SHP77 (cell line): ENCODE data around the gene EFNB2.

ENCODE experiments used
- DNase-seq, 2 experiments: peaks; one replicate each; lab custom pipeline; 2025; lab: John Stamatoyannopoulos, UW

Gene EFNB2

DNA sequence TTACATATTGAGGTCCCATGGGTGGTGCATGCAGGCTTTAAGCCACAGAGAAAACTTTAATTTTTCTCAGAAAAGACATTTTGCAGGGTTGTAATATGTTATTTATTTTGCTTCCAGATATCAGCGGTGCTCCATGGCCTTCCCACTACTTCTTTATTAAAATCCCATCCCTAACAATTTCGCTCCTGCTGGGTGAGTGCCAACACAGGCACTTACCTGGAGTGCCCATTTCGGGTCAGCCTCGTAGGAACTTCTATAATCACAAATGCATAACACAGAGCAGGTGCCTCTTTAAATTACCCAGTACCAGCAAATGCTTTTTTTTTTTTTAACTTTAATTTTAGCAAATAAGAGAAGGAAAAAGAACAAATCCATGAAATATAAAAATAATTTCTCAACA is 86.4 kb downstream of the EFNB2 start:
- no peak for DNase-seq

DNA sequence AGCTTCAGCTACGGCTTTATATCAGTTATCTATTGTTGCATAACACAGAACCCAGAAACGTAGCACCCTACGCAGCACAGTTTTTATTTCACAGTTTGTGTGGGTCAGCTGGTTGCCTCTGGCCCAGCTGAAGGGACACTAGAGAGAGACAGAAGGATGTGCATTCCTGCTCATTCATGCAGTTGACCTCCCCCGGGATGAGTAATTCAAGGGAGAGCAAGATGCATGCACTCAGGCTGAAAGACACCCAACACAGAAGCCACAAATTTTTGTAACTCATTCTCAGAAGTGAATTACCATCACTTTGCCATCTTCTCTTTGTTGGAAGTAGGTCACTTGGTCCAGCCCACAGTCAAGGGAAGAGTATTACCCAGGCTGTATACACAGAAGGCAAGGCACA is 89.5 kb downstream of the EFNB2 start:
- DNase-seq = no peak

DNA sequence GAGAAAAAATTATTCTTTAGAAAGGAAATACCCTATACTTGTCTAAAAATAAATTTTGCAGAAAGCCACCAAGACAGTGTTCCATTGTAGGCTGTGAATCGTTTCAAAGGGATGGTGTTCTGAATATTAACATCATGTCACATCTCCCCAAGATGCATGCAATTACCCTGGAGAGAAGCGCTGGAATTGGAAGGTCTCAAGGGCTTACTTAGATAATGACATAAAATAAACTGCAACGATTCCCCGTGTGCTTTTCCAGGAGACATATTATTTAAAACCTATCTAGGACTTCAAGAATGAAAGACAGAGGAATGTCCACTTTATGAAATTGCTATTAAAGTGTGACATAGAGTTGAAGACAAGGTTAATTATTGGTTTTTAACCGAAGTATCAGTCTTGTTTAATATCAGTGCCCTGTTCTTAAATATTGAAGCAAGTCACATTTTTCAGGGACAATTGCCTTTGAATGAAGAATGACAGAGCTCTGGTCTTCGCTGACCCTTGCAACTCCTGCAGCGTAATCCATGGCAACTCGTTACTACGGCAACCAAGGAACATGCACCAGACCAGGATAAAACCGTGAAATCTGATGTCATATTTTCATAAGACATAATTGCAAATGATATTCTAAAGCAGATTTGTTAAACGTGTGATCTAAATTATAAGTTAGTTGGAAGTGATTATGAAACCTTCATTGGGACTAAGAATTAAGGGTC is 91.7 kb downstream of the EFNB2 start:
- DNase-seq = no peak

DNA sequence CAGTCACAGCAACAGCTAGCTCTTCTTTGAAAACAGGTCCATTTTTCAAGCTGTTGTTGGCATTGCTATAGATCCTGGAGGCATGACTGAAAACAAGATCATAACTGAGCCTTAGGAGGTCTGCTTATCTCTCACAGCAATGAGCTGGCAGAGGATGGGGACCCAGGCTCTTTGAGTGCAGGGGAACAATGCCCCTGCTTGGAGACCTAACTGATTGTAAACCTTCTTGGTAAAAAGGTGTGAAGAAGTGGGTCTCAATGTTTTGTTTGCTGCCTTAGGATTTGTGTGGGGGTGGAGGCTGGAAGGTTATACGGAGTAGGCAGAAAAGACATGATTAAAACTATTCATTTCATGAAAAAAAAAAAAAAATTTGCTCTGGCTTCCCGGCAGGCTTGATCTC is 94.6 kb downstream of the EFNB2 start:
- DNase-seq = no peak
